ENCODE measurements around the gene ZBTB17. TPM values are rescaled to one million over a fixed set of nuclear protein-coding genes. Genes with fewer than 3 reads are reported as not detected.

ZBTB17 gene
- total and polyA plus RNA-seq, 2 donors = 30.7 to 81.3 TPM

GRCh38 chr1:15968172-15968571 lies 7.7 kb downstream of the ZBTB17 start:
- Histone ChIP-seq H3K4me1 (ENCODE audit: control insufficient read depth in 2 of 2, insufficient read depth in 2 of 2, low read length in 2 of 2) (peaks cover 0 to 7% of the 10 kb centered on the region in 2 donors), H3K27ac (ENCODE audit: low read depth in 1 of 2, low read length in 1 of 2) (no peak overlapping the region)

GRCh38 chr1:15966956-15967344 lies 9.0 kb downstream of the ZBTB17 start:
- over 99% methylated on average over 6 of the region's 6 CpGs for WGBS
- peaks cover 0 to 12% of the 10 kb centered on the region in 2 donors for H3K9me3 ChIP-seq (ENCODE audit: control insufficient read depth in 2 of 2, insufficient read depth in 1 of 2, low read length in 1 of 2)
- H3K4me3 ChIP-seq (ENCODE audit: low read length in 2 of 2) = no peak overlapping the region
- no peak for DNase-seq (ENCODE audit: low read depth in 6 of 9, low spot score in 9 of 9)
- peaks cover 0 to 10% of the 10 kb centered on the region in 2 donors for H3K4me1 ChIP-seq (ENCODE audit: control insufficient read depth in 2 of 2, insufficient read depth in 2 of 2, low read length in 2 of 2)
- no peaks in the 10 kb centered on the region for H3K27me3 ChIP-seq (ENCODE audit: control insufficient read depth in 2 of 2, insufficient read depth in 1 of 2, low read length in 1 of 2)
- peaks cover 17 to 30% of the 10 kb centered on the region in 2 donors for H3K36me3 ChIP-seq (ENCODE audit: control insufficient read depth in 2 of 2, insufficient read depth in 2 of 2, low read length in 1 of 2)
- H3K27ac ChIP-seq (ENCODE audit: low read depth in 1 of 2, low read length in 1 of 2) = no peak overlapping the region

More at GRCh38 chr1:15968172-15968571, 7.7 kb downstream of the ZBTB17 start:
- H3K36me3 ChIP-seq (ENCODE audit: control insufficient read depth in 2 of 2, insufficient read depth in 2 of 2, low read length in 1 of 2) = peaks cover 23 to 38% of the 10 kb centered on the region in 2 donors
- DNase-seq (ENCODE audit: low read depth in 6 of 9, low spot score in 9 of 9) = no peak
- no peak overlapping the region for H3K4me3 ChIP-seq (ENCODE audit: low read length in 2 of 2)
- H3K27me3 ChIP-seq (ENCODE audit: control insufficient read depth in 2 of 2, insufficient read depth in 1 of 2, low read length in 1 of 2) = no peaks in the 10 kb centered on the region
- 98% methylated on average over 5 of the region's 5 CpGs for WGBS
- H3K9me3 ChIP-seq (ENCODE audit: control insufficient read depth in 2 of 2, insufficient read depth in 1 of 2, low read length in 1 of 2) = peaks cover 0 to 12% of the 10 kb centered on the region in 2 donors

GRCh38 chr1:15966081-15966955 lies 9.6 kb downstream of the ZBTB17 start:
- H3K9me3 ChIP-seq (ENCODE audit: control insufficient read depth in 2 of 2, insufficient read depth in 1 of 2, low read length in 1 of 2) = peaks cover 0 to 12% of the 10 kb centered on the region in 2 donors
- H3K27me3 ChIP-seq (ENCODE audit: control insufficient read depth in 2 of 2, insufficient read depth in 1 of 2, low read length in 1 of 2) = no peaks in the 10 kb centered on the region
- H3K36me3 ChIP-seq (ENCODE audit: control insufficient read depth in 2 of 2, insufficient read depth in 2 of 2, low read length in 1 of 2) = peaks cover 19 to 28% of the 10 kb centered on the region in 2 donors
- peak overlapping the region in 1 of 2 donors; percentile 37 for H3K27ac ChIP-seq (ENCODE audit: low read depth in 1 of 2, low read length in 1 of 2)
- DNase-seq (ENCODE audit: low read depth in 6 of 9, low spot score in 9 of 9) = no peak
- 83% methylated on average over 18 of the region's 18 CpGs for WGBS
- H3K4me1 ChIP-seq (ENCODE audit: control insufficient read depth in 2 of 2, insufficient read depth in 2 of 2, low read length in 2 of 2) = peaks cover 0 to 10% of the 10 kb centered on the region in 2 donors
- H3K4me3 ChIP-seq (ENCODE audit: low read length in 2 of 2) = no peak overlapping the region

- H3K27me3 ChIP-seq (ENCODE audit: control insufficient read depth in 2 of 2, insufficient read depth in 1 of 2, low read length in 1 of 2) = no peaks in the 10 kb centered on the region
- DNase-seq (ENCODE audit: low read depth in 6 of 9, low spot score in 9 of 9) = no peak
- 93% methylated on average over 7 of the region's 7 CpGs for WGBS
- H3K4me1 ChIP-seq (ENCODE audit: control insufficient read depth in 2 of 2, insufficient read depth in 2 of 2, low read length in 2 of 2) = peaks cover 0 to 10% of the 10 kb centered on the region in 2 donors
- H3K4me3 ChIP-seq (ENCODE audit: low read length in 2 of 2) = no peak overlapping the region
- peaks cover 19 to 25% of the 10 kb centered on the region in 2 donors for H3K36me3 ChIP-seq (ENCODE audit: control insufficient read depth in 2 of 2, insufficient read depth in 2 of 2, low read length in 1 of 2)
- peaks cover 0 to 12% of the 10 kb centered on the region in 2 donors for H3K9me3 ChIP-seq (ENCODE audit: control insufficient read depth in 2 of 2, insufficient read depth in 1 of 2, low read length in 1 of 2)
- H3K27ac ChIP-seq (ENCODE audit: low read depth in 1 of 2, low read length in 1 of 2) = no peak overlapping the region
Observed at GRCh38 chr1:15965228-15965767, 10.6 kb downstream of the ZBTB17 start.

- Histone ChIP-seq H3K4me1 (ENCODE audit: control insufficient read depth in 2 of 2, insufficient read depth in 2 of 2, low read length in 2 of 2) (peaks cover 0 to 10% of the 10 kb centered on the region in 2 donors), H3K36me3 (ENCODE audit: control insufficient read depth in 2 of 2, insufficient read depth in 2 of 2, low read length in 1 of 2) (peaks cover 11 to 17% of the 10 kb centered on the region in 2 donors), H3K9me3 (ENCODE audit: control insufficient read depth in 2 of 2, insufficient read depth in 1 of 2, low read length in 1 of 2) (peaks cover 0 to 7% of the 10 kb centered on the region in 2 donors), H3K27ac (ENCODE audit: low read depth in 1 of 2, low read length in 1 of 2) (no peak overlapping the region), H3K4me3 (ENCODE audit: low read length in 2 of 2) (no peak overlapping the region), H3K27me3 (ENCODE audit: control insufficient read depth in 2 of 2, insufficient read depth in 1 of 2, low read length in 1 of 2) (no peaks in the 10 kb centered on the region)
- no peak for DNase-seq (ENCODE audit: low read depth in 6 of 9, low spot score in 9 of 9)
- WGBS = 93% methylated on average over 10 of the region's 10 CpGs
Observed at GRCh38 chr1:15963968-15964648, 11.8 kb downstream of the ZBTB17 start.

GRCh38 chr1:15963363-15963967 lies 12.4 kb downstream of the ZBTB17 start:
- Histone ChIP-seq H3K27me3 (ENCODE audit: control insufficient read depth in 2 of 2, insufficient read depth in 1 of 2, low read length in 1 of 2) (no peaks in the 10 kb centered on the region), H3K27ac (ENCODE audit: low read depth in 1 of 2, low read length in 1 of 2) (no peak overlapping the region), H3K36me3 (ENCODE audit: control insufficient read depth in 2 of 2, insufficient read depth in 2 of 2, low read length in 1 of 2) (peaks cover 8 to 11% of the 10 kb centered on the region in 2 donors), H3K9me3 (ENCODE audit: control insufficient read depth in 2 of 2, insufficient read depth in 1 of 2, low read length in 1 of 2) (peaks cover 0 to under 1% of the 10 kb centered on the region in 2 donors), H3K4me3 (ENCODE audit: low read length in 2 of 2) (no peak overlapping the region), H3K4me1 (ENCODE audit: control insufficient read depth in 2 of 2, insufficient read depth in 2 of 2, low read length in 2 of 2) (peaks cover 0 to 10% of the 10 kb centered on the region in 2 donors)
- no peak for DNase-seq (ENCODE audit: low read depth in 6 of 9, low spot score in 9 of 9)

- 98% methylated on average over 8 of the region's 8 CpGs for WGBS
- Histone ChIP-seq H3K9me3 (ENCODE audit: control insufficient read depth in 2 of 2, insufficient read depth in 1 of 2, low read length in 1 of 2) (no peaks in the 10 kb centered on the region), H3K36me3 (ENCODE audit: control insufficient read depth in 2 of 2, insufficient read depth in 2 of 2, low read length in 1 of 2) (peaks cover 8 to 11% of the 10 kb centered on the region in 2 donors), H3K27me3 (ENCODE audit: control insufficient read depth in 2 of 2, insufficient read depth in 1 of 2, low read length in 1 of 2) (no peaks in the 10 kb centered on the region), H3K4me1 (ENCODE audit: control insufficient read depth in 2 of 2, insufficient read depth in 2 of 2, low read length in 2 of 2) (peaks cover 0 to 10% of the 10 kb centered on the region in 2 donors), H3K4me3 (ENCODE audit: low read length in 2 of 2) (no peak overlapping the region), H3K27ac (ENCODE audit: low read depth in 1 of 2, low read length in 1 of 2) (no peak overlapping the region)
- DNase-seq (ENCODE audit: low read depth in 6 of 9, low spot score in 9 of 9) = no peak
Observed at GRCh38 chr1:15962671-15963362, 13.1 kb downstream of the ZBTB17 start.

GRCh38 chr1:15962176-15962575 lies 13.7 kb downstream of the ZBTB17 start:
- Histone ChIP-seq H3K27ac (ENCODE audit: low read depth in 1 of 2, low read length in 1 of 2) (no peak overlapping the region), H3K9me3 (ENCODE audit: control insufficient read depth in 2 of 2, insufficient read depth in 1 of 2, low read length in 1 of 2) (no peaks in the 10 kb centered on the region), H3K4me3 (ENCODE audit: low read length in 2 of 2) (no peak overlapping the region), H3K36me3 (ENCODE audit: control insufficient read depth in 2 of 2, insufficient read depth in 2 of 2, low read length in 1 of 2) (peaks cover 8 to 11% of the 10 kb centered on the region in 2 donors), H3K4me1 (ENCODE audit: control insufficient read depth in 2 of 2, insufficient read depth in 2 of 2, low read length in 2 of 2) (peaks cover 0 to 10% of the 10 kb centered on the region in 2 donors), H3K27me3 (ENCODE audit: control insufficient read depth in 2 of 2, insufficient read depth in 1 of 2, low read length in 1 of 2) (no peaks in the 10 kb centered on the region)
- no peak for DNase-seq (ENCODE audit: low read depth in 6 of 9, low spot score in 9 of 9)
- 97% methylated on average over 6 of the region's 6 CpGs for WGBS
